DND-41 (cell line): Measurements from ENCODE around the gene KIAA1328.
"Not testable (repeated sequence)": the region's sequence is repeated elsewhere in the genome, so short reads cannot be mapped to it uniquely, and the experiment has no call there.

ENCODE experiments used
- CTCF ChIP-seq: IDR thresholded peaks from 2 replicates; pipeline ENCODE4 v1.5.1; 2012; ENCODE audit warnings: borderline replicate concordance, low read length, moderate library complexity, mild to moderate bottlenecking; ENCODE audit not compliant: poor library complexity, severe bottlenecking; ENCODE audit errors: extremely low read depth
- EZH2 ChIP-seq: IDR thresholded peaks from 3 replicates; pipeline ENCODE4 v1.6.1; 2012; ENCODE audit warnings: borderline replicate concordance, low read depth, mild to moderate bottlenecking, moderate library complexity, low read length, inconsistent platforms; ENCODE audit not compliant: severe bottlenecking

- not testable (repeated sequence) for TF ChIP-seq EZH2, CTCF
These were observed 12.8 kb upstream of the KIAA1328 start for GRCh38 chr18:36816096-36816495.
